Measurements from ENCODE around the gene SPATA31C1.

Gene SPATA31C1

DNA sequence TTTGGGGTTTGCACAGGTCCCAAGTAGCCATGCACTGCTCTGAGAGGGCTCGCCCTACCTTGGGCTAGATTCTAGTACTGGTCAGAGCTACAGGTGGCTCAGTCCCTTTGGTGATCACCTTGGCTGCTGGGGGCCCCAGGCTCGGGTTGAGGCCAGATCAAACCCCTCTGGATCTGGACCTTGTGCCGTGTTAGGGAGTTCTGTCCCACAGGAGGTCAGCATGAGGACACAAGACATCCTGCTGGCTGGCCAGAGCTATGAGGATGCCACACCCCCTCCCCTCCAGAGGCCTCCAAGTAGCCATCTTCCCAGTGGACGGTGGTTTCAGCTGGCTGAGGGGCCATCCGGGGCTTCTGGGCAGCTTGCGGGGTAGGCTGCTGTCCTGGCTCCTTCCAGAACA is 46.0 kb downstream of the SPATA31C1 start:
- Histone ChIP-seq H3K4me2 (no peak overlapping the region), H3K36me3 (no peaks in the 10 kb centered on the region), H3K4me1 (no peaks in the 10 kb centered on the region), H3K9ac (no peak overlapping the region), H3K27ac (no peak overlapping the region), H4K20me1 (no peaks in the 10 kb centered on the region), H3K9me3 (no peaks in the 10 kb centered on the region), H3K27me3 (no peaks in the 10 kb centered on the region), H3K4me3 (no peak overlapping the region)
- TF ChIP-seq Cebpa-rat (IDR thresholded peaks at IDR 0.05), result no peak

DNA sequence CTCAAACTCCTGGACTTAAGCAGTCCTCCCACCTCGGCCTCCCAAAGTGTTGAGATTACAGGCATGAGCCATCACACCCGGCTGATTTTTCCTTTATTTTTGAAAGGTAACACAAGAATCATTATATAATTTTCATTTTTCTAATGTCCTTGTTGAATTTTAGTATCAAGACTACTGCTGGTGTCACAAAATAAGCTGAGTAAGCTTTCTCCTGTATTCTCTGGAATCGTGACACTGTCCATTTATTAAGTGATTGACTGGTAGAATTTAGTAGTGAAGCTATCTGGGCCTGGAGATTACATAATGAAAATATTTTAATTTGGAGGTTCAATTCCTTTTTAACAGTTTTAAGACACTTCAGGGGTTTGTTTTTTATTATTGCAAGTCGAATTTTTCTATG is 47.1 kb downstream of the SPATA31C1 start:
- H3K36me3 ChIP-seq, result no peaks in the 10 kb centered on the region
- no peak for TF ChIP-seq Cebpa-rat (IDR thresholded peaks at IDR 0.05)
- H3K9me3 ChIP-seq, result no peaks in the 10 kb centered on the region

DNA sequence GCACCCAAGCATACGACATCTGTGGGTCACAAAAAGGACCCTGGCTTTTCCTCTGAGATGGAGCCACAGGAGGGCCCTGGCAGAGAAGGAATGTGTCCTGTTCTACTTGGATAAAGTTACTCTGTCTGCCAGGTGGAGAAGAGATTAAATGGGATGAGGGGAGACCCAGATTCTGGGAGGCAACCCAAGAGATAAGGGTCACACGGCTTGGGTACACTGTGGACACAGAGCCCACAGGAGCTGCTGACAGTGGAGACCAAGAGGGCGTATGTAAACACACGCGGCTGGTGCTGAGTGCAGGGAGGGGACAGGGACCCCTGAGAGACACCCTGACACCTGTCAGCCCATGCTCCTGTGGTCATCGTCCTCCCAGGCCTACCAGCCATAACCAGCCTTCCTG is 50.4 kb downstream of the SPATA31C1 start:
- Histone ChIP-seq H4K20me1 (no peaks in the 10 kb centered on the region), H3K27me3 (no peaks in the 10 kb centered on the region), H3K9ac (no peak overlapping the region), H3K4me2 (no peak overlapping the region), H3K27ac (no peak overlapping the region), H3K9me3 (no peaks in the 10 kb centered on the region), H3K36me3 (no peaks in the 10 kb centered on the region), H3K4me3 (no peak overlapping the region), H3K4me1 (no peaks in the 10 kb centered on the region)
- no peak for TF ChIP-seq Cebpa-rat (IDR thresholded peaks at IDR 0.05)

More for the DNA sequence above, 47.1 kb downstream of the SPATA31C1 start:
- H3K27me3 ChIP-seq, result no peaks in the 10 kb centered on the region
- H3K4me3 ChIP-seq, result no peak overlapping the region
- H3K27ac ChIP-seq, result no peak overlapping the region
- no peaks in the 10 kb centered on the region for H3K4me1 ChIP-seq
- no peak overlapping the region for H3K4me2 ChIP-seq
- H4K20me1 ChIP-seq, result no peaks in the 10 kb centered on the region
- H3K9ac ChIP-seq, result no peak overlapping the region

DNA sequence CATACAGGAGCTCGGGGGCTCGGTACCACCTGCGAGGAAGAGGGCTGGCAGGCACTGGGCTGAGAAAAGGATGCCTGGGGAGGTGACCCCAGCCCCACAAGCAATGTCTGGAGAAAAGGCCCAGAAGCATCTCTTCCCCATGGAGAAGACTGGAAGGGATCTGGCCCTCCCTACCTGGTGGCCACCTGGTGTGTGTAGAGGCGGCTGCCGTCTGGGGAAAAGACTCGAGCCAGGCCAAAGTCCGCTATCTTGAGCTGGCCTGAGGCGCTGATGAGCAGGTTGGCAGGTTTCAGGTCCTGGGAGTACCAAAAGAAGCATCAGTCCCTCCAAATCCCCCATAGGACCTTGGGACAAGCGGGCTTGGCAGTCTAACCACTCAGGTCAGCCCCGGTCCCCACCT is 52.8 kb downstream of the SPATA31C1 start:
- Histone ChIP-seq H3K36me3 (no peaks in the 10 kb centered on the region), H4K20me1 (no peaks in the 10 kb centered on the region), H3K27ac (no peak overlapping the region), H3K9ac (no peak overlapping the region), H3K4me2 (no peak overlapping the region), H3K27me3 (peaks cover 8% of the 10 kb centered on the region; the same call in 1 of the 2 replicates), H3K4me1 (peaks cover 10% of the 10 kb centered on the region; the same call in 1 of the 2 replicates), H3K4me3 (no peak overlapping the region), H3K9me3 (no peaks in the 10 kb centered on the region; the same call in 1 of the 2 replicates)
- no peak for TF ChIP-seq Cebpa-rat (IDR thresholded peaks at IDR 0.05)

DNA sequence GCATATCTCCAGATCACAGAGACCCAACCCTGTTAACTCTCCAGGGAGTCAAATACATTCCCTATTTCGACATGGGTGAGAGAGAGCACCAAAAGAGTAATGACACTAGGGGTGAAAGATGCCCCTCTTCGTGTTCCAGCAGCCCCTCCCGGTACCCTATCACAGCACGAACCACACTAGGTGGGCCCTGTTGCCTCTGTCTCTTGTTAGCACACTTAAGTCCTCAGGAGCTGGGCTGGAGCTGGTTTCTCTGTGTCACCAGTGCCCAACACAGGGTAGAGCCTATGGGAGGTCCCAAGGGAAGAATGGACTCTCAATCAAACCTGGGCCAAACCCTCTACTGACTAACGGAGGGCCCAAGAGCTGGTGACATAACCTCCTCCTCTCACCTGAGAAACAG is 55.4 kb downstream of the SPATA31C1 start:
- Histone ChIP-seq H3K27ac (no peak overlapping the region), H3K4me3 (no peak overlapping the region), H3K4me2 (no peak overlapping the region), H3K27me3 (peaks cover 8% of the 10 kb centered on the region; the same call in 1 of the 2 replicates), H3K4me1 (peaks cover 10% of the 10 kb centered on the region; the same call in 1 of the 2 replicates), H3K9ac (no peak overlapping the region), H4K20me1 (no peaks in the 10 kb centered on the region), H3K9me3 (no peaks in the 10 kb centered on the region; the same call in 1 of the 2 replicates), H3K36me3 (no peaks in the 10 kb centered on the region)
- no peak for TF ChIP-seq Cebpa-rat (IDR thresholded peaks at IDR 0.05)

Data from BLaER1 (cell line).